OCI-M2 (cell line): ENCODE results near the gene LYRM4.

Source experiments
- DNase-seq: peaks from one replicate; lab custom pipeline; 2025; ENCODE audit not compliant: unreplicated experiment; lab: John Stamatoyannopoulos, UW

Gene LYRM4

GRCh38 chr6:5102267-5102970 lies 158.3 kb downstream of the LYRM4 start:
- no peak for DNase-seq

DNA sequence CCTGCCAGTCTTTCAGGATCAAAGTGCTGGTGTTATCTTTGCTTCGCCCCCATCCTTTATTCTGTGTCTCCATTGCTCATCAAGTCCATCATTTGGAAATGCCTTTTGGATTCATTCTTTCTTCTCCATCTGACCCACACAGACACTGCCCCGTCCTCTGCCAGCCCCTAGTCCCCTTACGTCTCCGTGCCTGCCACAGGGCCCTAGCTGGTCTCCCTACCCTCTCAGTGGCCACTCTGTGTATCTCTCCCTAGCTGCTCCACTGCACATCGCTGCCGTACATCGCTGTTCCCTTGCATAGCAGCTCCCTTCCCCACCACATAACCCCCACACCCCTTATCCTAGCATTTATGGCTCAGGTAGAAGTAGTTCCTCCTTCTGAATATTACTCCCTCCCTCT lies 159.9 kb downstream of the LYRM4 start:
- no peak for DNase-seq

GRCh38 chr6:5099537-5099936 lies 161.2 kb downstream of the LYRM4 start:
- no peak for DNase-seq

DNA sequence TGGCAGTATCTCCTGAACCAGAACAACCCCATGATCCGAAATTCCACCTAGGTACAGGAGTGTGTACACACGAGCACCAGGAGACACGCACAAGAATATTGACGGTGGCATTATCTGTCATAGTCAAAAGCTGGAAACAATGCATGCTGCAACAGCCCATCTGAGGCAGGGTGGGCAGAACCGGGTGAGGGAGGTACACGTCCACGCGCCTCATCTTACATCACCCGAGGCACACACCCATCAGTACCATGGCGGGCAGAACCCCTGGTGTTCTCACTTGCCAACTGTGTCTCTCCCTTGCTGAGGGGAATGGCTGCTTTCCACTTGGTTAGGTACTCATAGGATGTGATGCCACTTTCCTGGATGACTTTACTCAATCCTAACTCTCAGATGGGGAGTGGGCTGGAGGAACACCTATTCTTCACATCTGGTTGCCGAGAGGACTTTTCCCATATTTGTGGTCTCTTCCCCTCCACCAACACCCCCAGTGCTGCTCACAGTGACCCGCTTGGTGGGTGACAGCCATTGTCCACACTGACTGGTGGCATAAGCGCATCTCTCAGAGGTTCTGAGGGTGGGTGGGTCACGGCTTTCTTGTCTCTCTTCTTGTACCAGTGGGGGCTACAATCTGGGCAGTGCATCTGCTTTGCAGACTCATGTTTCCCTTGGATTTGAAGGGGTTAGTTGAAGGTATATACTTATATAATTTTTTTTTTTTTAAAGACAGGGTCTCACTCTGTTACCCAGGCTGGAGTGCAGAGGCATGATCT lies 162.1 kb downstream of the LYRM4 start:
- no peak for DNase-seq

DNA sequence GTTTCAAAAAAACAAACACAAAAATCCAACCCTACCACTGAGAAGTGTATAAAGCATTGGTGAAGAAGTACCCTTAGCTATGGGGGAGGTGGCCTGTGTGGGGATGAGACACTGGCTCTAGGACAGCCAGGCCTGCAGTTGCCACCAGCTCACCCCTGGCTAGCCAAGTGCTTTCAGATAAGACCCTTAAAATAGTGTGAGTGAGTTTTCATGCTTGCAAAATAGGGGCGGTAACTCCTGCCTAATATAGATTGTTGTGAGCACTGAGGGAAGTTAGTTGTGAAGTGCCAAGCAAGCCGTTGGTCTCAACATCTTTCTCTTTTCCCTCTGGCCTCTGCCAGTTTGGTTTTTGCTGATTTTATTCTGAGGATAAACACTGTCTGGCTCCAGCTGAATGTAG lies 164.3 kb downstream of the LYRM4 start:
- no peak for DNase-seq

DNA sequence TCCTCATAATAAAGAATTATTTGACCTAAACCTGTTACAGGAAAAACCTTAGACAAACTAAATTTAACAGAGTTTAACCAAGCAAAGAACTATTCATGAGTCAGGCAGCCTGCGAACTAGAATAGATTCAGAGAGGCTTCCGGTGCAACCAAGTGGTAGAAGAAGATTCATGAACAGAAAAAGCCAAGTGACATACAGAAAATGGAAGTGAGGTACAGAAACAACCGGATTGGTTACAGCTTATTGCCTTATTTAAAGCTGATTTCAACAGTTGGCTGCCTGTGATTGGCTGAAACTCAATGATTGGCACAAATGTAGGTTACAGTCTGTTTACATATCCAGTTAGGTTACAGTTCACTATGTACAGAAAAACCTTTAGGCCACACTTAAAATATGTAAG lies 165.5 kb downstream of the LYRM4 start:
- DNase-seq = no peak

DNA sequence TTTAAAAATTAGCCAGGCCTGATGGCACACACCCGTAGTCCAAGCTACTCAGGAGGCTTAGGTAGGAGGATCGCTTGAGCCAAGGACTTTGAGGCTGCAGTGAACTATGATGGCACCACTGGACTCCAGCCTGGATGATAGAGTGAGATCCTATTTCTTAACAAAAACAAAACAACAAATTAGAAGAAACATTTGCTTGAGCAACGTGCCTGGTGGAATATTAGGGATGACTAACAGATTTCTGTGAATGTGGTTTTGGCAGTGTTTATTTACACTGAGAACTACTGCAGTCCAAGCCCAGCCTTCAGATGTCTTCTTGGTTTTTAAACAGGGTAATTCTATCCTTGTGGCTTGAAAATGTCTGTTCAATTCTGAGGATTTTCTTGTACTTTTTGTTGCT lies 166.4 kb downstream of the LYRM4 start:
- no peak for DNase-seq

DNA sequence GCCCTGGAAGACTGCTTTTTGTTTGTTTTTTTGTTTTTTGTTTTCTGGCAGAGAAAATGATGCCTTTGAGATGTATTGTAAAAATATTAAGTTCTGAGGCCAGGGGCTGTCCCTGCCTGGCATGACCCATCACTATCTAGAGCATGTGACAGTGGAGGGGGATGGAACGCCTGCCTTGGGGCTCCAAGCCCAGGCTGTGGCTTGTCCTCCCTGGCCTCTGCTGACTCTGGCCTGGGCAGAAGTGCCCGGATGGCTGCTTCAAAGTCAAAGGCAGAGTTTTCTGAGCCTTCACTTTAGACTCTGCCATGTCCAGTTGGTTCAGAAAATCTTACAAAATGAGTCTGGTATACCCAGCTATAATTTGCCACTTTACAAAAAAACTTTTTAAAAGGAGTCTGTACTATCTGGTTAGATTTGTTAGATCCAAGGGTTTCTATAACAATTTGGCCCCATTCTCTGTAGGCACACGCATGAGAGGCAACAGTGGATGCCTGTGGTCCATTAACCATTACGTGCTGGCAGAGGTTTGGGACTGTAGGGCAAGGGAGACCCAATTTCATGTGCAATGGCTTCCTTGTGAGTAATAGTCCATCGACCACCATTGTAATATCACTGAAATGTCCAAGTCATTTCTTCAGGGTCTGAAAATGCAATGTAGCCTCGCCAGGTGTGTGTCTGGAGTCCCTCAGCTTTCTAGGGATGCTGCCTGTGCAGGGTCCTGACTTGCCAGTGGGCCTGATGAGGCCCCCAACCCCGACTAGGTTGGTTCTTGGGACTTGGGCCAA lies 167.3 kb downstream of the LYRM4 start:
- no peak for DNase-seq

DNA sequence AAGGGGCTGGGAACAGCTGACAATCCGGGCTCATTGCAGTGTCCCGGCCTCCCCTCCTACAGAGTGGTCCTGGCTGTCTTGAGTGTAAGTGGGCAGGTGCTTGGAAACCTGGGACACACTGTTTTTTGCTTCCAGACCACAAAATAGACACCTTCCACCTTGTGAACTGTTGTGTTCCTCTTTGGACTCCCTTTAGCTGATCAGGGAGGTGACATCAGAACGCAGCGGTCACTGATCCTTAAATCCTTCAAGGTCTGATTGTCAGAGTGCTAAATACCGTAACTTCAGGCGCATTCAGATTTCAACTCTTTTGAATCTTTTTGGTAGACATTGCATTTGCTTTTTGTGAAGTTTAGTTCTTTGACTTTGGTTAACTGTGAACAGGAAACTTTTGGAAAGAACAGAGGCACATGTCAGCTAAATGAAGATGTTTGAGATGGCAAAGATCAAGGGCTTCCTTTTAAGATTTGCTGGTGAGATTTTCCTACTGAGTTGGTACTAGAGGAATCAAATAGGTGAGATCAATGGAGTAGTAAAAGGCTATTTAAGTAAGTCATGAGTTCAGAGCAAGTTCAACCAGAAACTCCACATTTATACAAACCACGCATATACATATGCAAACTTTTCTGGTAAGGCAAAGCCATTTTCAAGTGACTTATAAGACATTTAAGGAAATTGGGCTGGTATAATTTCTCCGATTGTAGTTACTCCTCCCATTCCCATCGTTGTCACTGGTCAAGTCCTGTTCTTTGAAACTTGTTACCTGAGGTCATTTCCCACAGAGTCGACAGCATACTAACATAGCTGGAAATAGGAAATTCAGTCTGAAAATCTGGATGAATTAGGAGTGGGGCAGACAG lies 169.3 kb downstream of the LYRM4 start:
- DNase-seq = no peak

- no peak for DNase-seq
These were observed 170.1 kb downstream of the LYRM4 start for GRCh38 chr6:5090603-5091002.

GRCh38 chr6:5089481-5090438 lies 171.0 kb downstream of the LYRM4 start:
- DNase-seq = no peak

DNA sequence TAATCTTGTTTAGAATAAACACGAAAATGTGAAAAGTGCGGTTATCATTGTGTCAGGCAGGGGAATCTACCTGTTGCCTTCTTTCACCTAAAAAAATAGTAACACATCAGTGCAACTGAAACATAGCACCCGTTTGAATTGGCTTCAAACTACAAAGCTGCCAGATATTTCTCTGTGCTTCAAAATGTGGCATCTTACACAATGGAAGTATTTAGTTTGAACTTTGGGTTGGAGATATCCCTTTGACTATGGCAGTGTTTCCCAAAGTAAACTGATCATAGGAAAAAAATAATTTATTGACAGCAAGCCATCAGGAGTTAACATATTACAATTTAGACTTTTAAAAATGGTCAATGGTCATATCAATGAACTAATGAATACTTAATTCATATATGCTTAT lies 172.0 kb downstream of the LYRM4 start:
- DNase-seq = no peak

- no peak for DNase-seq
These were observed 173.4 kb downstream of the LYRM4 start for GRCh38 chr6:5087389-5087788.

GRCh38 chr6:5086294-5086890 lies 174.4 kb downstream of the LYRM4 start:
- no peak for DNase-seq

GRCh38 chr6:5085648-5086293 lies 175.0 kb downstream of the LYRM4 start:
- no peak for DNase-seq

- no peak for DNase-seq
These were observed 175.7 kb downstream of the LYRM4 start, which contains the start of gene PPP1R3G for GRCh38 chr6:5084781-5085647. PPP1R3G (plus strand) TSS chr6:5085341; CDS start chr6:5085486, 145 bp downstream.

GRCh38 chr6:5084360-5084780 lies 176.4 kb downstream of the LYRM4 start:
- no peak for DNase-seq
